HepG2 (cell line): Measurements from ENCODE around the gene TRRAP.

Experiments
- CTCF ChIP-seq: sonication (generic); formaldehyde crosslinking; IDR thresholded peaks from 2 replicates; pipeline ENCODE4 v1.5.0; 2020; ENCODE audit warnings: mild to moderate bottlenecking, missing genetic modification reagents, moderate library complexity
- FUBP1 ChIP-seq: sonication (generic); formaldehyde crosslinking; IDR thresholded peaks from 2 replicates; pipeline ENCODE4 v1.5.1; 2020; ENCODE audit warnings: missing genetic modification reagents, mild to moderate bottlenecking, borderline replicate concordance
- HOXA7 ChIP-seq: sonication (generic); formaldehyde crosslinking; IDR thresholded peaks from 2 replicates; pipeline ENCODE4 v1.8.1; 2022; ENCODE audit warnings: mild to moderate bottlenecking, missing genetic modification reagents, moderate library complexity
- POLR2AphosphoS5 ChIP-seq: IDR thresholded peaks from 2 replicates; pipeline ENCODE4 v1.6.1; 2012; ENCODE audit warnings: low read depth, low read length
- TCF7 ChIP-seq: sonication (generic); IDR thresholded peaks from 2 replicates; pipeline ENCODE4 v1.6.1; 2016; ENCODE audit warnings: antibody characterized with exemption, low read depth
- ZBTB33 ChIP-seq: sonication (generic); formaldehyde crosslinking; IDR thresholded peaks from 2 replicates; pipeline ENCODE4 v1.4.0; 2020; ENCODE audit warnings: missing genetic modification reagents
- ZNF616 ChIP-seq: sonication (generic); formaldehyde crosslinking; IDR thresholded peaks from 2 replicates; pipeline ENCODE4 v1.5.0; 2020; ENCODE audit warnings: low read depth, mild to moderate bottlenecking, missing genetic modification reagents

- no peak for TF ChIP-seq CTCF (CRISPR knock-in tag)
- TF ChIP-seq TCF7: no peak
- no peak for TF ChIP-seq ZBTB33 (CRISPR knock-in tag)
- no peak for TF ChIP-seq POLR2AphosphoS5
- no peak for TF ChIP-seq FUBP1
- no peak for TF ChIP-seq HOXA7 (CRISPR knock-in tag)
- TF ChIP-seq ZNF616 (CRISPR knock-in tag): no peak
Measured at GRCh38 chr7:98994046-98994944, 116.0 kb downstream of the TRRAP start.
